Measurements from ENCODE around the gene SPATA25. TPM values are rescaled to one million over a fixed set of nuclear protein-coding genes. Genes with fewer than 3 reads are reported as not detected.

Gene SPATA25
- total RNA-seq, 1 donor from 2014 or later: 0.85 TPM

Other genes with a start within 250 kb of the SPATA25 start
- not detected in 2 replicates for gene WFDC11, start 217.4 kb downstream of the SPATA25 start, total RNA-seq
- not detected in 2 replicates for gene WFDC13, start 185.6 kb downstream of the SPATA25 start, total RNA-seq
- not detected in 2 replicates for gene WFDC10B, start 182.6 kb downstream of the SPATA25 start, total RNA-seq
- not detected in 2 replicates for gene SPINT4, start 165.3 kb downstream of the SPATA25 start, total RNA-seq
- gene WFDC3, start 95.7 kb downstream of the SPATA25 start, total RNA-seq: 0.50 and 3.5 TPM in 2 replicates
- gene DNTTIP1, start 95.7 kb downstream of the SPATA25 start, total RNA-seq: 13.3 and 14.2 TPM in 2 replicates
- 0.75 and 16.7 TPM in 2 replicates for gene UBE2C, start 75.0 kb downstream of the SPATA25 start, total RNA-seq
- gene TNNC2, start 60.3 kb downstream of the SPATA25 start, total RNA-seq: not detected in 2 replicates
- gene SNX21, start 53.8 kb downstream of the SPATA25 start, total RNA-seq: 26.9 and 32.1 TPM in 2 replicates
- gene ACOT8, start 30.2 kb downstream of the SPATA25 start, total RNA-seq: 32.1 and 35.7 TPM in 2 replicates
- 4.3 and 5.9 TPM in 2 replicates for gene ZSWIM3, start 30.0 kb downstream of the SPATA25 start, total RNA-seq
- 3.6 and 6.9 TPM in 2 replicates for gene ZSWIM1, start 6.4 kb downstream of the SPATA25 start, total RNA-seq
- 3.0 and 3.3 TPM in 2 replicates for gene NEURL2, start 3.6 kb upstream of the SPATA25 start, total RNA-seq
- 20.7 and 64.2 TPM in 2 replicates for gene CTSA, start 3.7 kb upstream of the SPATA25 start, total RNA-seq
- gene PLTP, start 24.5 kb upstream of the SPATA25 start, total RNA-seq: 10.4 and 32.1 TPM in 2 replicates
- gene PCIF1, start 47.1 kb upstream of the SPATA25 start, total RNA-seq: 7.1 and 19.4 TPM in 2 replicates
- 11.1 and 16.1 TPM in 2 replicates for gene ZNF335, start 84.6 kb upstream of the SPATA25 start, total RNA-seq
- gene MMP9, start 121.3 kb upstream of the SPATA25 start, total RNA-seq: 0.87 TPM in 1 of 2 replicates, not detected in the other
- gene SLC12A5, start 141.6 kb upstream of the SPATA25 start, total RNA-seq: 0.17 and 0.55 TPM in 2 replicates
- 6.1 and 25.3 TPM in 2 replicates for gene NCOA5, start 202.3 kb upstream of the SPATA25 start, total RNA-seq
- 38.6 and 89.6 TPM in 2 replicates for gene CD40, start 230.7 kb upstream of the SPATA25 start, total RNA-seq